GM19324 (cell line): Measurements from ENCODE around the gene LZTFL1.

Experiments
- ATAC-seq: cut with Tn5 transposase; IDR thresholded peaks from one replicate; pipeline ENCODE4 v1.9.1; 2021; ENCODE audit warnings: mild to moderate bottlenecking, moderate library complexity; ENCODE audit not compliant: unreplicated experiment, low FRiP score

The LZTFL1 gene

DNA sequence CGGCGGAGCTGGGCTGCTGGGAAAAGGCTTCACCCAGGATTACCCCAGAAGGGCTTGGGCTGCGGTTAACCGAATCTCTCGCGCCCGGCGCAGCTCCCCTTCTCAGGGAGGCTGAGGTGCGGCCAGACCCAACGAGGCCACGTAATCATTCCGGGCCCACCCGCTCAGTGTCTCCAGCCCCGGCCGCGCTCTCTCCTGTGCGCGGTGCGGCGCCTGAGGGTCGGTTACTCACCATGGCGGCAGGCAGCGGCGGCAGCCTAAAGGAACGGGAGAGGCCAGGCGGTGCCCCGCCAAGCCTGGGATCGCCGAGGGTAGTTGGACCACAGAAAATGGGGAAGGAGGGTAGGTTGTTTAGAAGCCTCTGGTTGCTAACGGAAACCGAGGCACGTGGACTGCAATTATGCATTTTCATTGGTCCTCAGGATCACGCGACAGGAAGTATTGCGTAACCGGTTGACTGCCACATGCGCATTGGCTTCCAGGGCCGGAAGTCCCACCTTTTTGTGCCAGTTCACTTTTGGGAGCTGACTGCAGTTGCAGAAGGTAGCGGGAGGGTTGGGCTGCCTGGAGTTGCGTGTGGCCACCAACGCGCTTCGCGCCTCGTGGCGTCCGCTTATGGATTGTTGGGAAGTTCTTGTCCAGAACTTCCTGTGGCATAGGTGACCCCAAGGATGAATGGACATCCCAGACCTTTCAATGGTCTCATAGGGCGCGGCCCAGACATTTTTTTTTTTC lies at the start of gene LZTFL1:
TSS of gene LZTFL1 (minus strand) at position 363 of the 735 bp plus-strand sequence. CDS start at position 235, 128 bp downstream.
- peak; percentile 90 for ATAC-seq

GRCh38 chr3:45890405-45890804 lies 48.5 kb upstream of the LZTFL1 start:
- ATAC-seq: no peak

DNA sequence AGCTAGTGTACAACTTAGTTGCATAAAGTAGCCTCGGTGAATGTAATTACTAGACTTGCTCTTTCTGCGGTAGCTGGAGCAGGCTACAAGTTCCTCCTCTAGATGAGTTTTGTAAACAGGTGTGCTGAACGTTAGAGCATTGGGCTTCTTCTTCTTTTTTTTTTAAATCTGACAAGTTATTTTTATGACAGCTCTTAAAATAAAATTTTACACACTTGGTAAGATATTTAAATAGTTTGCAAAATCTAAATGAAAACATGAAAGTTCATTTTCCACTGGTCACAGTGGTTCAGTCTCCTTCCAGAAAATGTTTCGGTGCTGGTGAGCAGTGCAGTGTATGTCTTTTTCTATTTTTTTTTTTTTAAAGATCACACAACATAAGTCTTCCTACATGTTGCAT lies 47.4 kb upstream of the LZTFL1 start:
- ATAC-seq: no peak

DNA sequence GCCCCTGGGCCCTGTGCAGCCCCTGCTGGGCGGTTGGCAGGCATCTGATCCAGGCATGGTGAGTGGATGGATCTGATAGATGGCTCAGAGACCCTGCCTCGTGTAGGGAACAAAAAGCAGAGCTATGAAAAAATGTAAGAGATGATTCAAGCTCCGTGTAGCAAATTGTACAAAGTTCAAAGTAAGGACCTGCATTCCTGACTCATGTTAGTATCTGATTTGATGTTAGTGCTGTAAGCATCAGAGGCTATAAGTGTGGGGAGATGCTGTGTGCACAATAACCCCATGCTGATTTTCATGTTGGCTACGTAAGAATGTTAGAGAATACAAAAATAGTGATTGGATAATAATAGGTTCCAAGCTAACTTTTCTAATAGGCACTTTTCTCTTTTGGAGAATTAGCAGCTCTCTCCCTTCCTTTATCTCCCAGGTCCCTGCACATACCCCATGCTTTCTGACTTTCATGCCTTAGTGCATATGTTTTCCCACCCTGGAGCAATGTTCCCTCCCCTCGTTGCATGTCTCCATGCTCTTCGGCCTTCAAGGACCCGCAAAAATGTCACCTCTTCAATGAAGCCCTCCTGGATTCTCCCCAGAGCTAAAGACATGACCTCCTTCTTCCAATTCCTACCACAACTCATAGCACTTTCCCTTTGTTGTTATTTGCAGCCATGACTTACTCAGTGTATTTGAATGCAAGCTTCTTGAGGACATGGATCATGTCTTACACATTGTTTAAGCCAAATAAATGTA lies 46.0 kb upstream of the LZTFL1 start:
- ATAC-seq: no peak

- no peak for ATAC-seq
Measured at GRCh38 chr3:45887285-45887684, 45.4 kb upstream of the LZTFL1 start.

GRCh38 chr3:45885979-45886705 lies 44.2 kb upstream of the LZTFL1 start, which contains the start of gene CCR9:
Gene CCR9 (plus strand): TSS chr3:45886543. CDS start chr3:45894934, 8,391 bp downstream.
- no peak for ATAC-seq

DNA sequence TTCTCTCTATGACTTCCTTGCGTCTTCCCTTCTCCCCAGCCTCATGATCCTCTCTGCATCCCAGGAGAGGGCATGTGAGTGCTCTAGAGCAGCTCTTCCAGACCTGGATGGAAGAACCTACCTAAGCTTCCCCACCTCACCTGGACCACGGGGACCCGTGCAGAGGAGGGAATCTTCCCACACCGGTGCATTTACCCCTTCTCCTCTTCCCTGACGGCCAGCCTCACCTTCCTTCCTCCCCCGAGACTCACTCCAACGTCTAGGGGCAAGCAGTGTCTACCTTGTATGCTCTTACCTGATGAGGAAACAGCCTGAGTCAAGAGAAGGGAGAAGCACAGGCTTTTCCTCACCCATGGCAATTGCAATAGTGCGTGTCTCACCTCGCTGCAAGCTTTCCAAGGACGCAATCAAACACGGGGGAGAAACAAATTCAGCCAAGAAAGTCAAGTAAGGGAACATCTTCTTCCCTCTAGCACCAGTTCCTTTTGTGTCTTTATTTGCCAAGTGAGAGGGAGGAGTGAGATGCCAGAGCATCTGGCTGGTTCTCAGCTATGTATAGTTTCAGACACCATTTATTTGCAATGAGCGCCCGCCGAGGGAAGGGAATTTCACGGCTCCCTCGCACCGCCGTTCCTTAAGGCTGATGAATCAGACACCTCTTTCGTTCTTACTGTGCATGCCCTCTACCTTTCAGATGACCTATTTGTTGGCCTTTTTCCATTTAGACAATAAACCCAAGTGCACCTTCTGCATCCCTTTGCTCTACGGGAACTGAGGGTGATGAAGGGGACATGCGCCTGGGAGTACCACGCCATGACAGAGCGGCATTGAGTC lies 42.7 kb upstream of the LZTFL1 start:
- ATAC-seq: no peak

DNA sequence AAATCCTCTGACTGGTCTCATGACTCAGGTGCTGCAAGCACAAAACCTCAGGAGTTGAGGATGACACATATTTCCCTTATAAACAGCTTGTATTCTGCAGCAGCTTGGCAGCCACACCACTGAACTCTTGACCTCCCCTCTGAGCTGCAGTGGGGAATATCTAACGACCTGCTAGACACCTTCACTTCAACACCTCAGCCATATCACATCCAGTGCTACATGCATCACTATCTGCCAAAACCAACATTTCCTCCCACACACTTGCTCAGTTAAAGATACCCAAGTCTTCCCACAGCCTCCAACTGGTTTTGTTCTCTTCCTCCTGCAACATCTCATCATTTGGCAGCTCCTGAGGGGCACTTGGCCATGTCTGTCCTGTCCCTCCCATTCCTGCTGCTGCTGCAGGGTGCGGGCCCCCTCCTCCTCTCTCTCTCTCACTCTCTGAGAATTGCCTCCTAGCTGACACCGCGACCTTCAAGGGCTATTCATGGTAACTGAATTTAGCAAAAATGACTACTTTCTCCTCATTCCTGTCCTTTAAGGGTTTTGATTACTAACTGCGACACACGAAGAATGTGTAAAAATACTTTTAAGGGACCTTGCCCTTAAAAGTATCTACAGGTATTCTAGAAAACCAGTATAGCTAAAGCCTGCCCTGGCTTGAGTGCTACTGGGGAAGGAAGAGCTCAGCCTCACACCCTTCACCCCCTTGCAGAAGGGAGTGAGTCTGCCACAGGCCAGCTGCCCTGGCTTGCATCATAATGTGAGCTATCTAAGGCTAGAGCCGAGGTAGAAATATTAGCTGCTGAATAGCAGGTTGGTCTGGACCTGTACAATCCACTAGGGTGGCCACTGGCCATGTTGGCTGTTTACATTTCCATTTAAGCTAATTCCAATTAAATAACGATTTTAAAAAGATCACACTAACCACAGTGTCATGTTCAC lies 39.4 kb upstream of the LZTFL1 start:
- no peak for ATAC-seq

GRCh38 chr3:45880725-45881077 lies 38.8 kb upstream of the LZTFL1 start:
- no peak for ATAC-seq

DNA sequence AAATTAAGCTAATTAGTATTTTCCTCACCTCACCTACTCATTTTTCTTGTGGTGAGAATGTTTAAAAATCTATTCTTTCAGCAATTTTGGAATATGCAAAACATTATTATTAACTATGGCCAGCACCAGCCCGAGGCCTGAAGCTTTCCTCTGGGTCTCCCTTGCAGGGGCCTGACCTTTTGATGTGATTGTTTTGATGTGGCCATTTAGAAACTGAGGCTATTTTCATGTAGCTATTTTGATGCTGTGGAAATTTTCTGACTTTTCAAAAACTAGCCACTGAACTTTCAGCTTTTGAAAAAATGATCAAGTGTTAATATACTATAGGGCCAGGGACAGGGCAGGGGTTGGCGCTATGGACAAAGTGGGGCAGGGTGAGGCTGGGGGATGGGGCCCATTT lies 36.2 kb upstream of the LZTFL1 start:
- ATAC-seq: no peak

DNA sequence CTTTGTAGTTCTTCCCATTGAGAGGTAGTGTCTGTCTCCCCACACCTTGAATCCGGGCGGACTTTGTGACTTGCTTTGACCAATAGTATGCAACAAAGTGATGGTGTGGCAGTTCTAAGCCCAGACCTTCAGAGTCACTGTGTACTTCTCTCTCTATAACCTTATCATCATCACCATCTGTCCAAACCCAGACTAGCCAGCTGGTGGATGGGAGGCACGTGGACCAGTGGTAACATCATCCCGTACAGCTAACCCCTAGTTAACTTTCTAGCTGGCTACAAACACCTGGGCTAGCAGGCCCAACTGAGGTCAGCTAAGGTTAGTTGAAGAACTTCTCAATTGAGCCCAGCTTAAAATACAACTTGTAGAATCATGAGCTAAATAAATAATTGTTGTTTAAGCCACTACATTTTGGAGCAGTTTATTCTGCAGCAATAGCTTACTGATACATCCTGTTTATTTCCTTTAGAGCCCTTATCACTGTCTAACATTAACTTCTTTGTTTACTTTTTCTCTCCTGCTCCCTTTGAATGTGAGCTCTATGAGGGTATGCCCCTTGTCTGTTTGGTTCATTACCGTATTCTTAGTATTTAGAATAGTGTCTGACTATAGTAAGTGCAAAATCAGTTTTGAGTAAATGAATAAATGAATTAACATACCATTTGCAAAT lies 32.9 kb upstream of the LZTFL1 start:
- ATAC-seq: no peak

- no peak for ATAC-seq
Measured at GRCh38 chr3:45873638-45874037, 31.7 kb upstream of the LZTFL1 start.

DNA sequence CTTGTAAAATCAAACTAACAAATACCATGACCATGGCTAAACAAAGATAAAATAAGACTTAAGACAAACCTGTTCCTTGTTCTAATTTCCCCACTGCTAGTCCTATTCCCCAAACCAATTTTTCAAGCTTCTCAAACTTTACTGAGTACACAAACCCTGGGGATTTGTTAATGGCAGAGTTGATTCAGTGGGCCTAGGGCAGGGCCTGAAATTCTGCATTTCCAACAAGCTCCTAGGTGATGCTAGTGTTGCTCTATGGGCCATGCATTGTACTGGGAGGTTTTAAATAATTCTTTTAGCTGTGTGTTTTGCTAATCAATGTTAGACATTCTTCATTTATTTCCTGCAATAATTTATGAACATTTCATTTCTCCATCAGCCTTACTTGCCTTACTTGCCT lies 31.1 kb upstream of the LZTFL1 start:
- ATAC-seq: no peak

DNA sequence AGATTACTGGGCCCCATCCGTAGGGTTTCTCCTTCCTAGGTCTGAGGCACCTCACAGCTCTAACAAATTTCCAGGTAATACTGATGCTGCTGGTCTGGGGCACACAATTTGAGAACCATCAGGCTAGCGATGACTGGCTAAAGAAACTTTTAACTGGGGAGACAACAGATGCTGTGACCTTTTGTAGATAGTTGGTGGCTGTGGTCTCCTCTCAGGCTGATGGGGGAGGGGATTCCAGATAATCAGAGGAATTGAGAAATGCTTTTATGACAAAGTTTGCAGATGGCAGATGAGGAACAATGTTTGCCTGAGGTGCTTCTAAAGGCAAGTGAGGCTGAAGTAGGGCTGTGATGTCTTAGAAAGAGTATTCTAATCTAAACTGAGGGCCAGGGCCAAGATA lies 30.6 kb upstream of the LZTFL1 start:
- no peak for ATAC-seq

DNA sequence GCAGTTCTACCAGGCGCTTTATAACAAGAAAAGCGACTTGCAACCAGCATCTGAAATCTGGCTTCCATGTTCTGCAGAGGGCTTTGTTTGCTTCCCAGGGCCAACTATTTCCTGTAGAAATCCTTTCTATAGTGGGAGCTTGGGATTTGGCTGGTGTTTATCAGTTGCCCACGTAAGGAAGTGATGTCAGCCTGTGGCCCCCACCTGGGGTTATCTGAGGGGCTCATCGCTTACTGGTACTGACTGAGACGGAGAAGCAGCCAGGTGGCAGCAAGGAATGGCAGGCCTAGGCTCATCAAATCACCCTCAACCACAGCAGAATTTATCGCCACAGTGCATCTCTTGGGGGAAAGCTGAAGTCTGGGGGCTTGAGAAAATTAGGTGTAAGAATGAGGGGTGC lies 29.9 kb upstream of the LZTFL1 start:
- no peak for ATAC-seq

GRCh38 chr3:45870099-45870498 lies 28.2 kb upstream of the LZTFL1 start:
- ATAC-seq: no peak

GRCh38 chr3:45869638-45870037 lies 27.7 kb upstream of the LZTFL1 start:
- ATAC-seq: no peak

- no peak for ATAC-seq
Measured at GRCh38 chr3:45868650-45869049, 26.7 kb upstream of the LZTFL1 start.

GRCh38 chr3:45868213-45868612 lies 26.3 kb upstream of the LZTFL1 start:
- ATAC-seq: no peak
